Activated T-cell treated with anti-CD3 and anti-CD28 coated beads, Interleukin-2, amount 50 U/mL, for 48 hours (primary cell): Measurements from ENCODE around the gene HRH2.
"Not testable (repeated sequence)": the region's sequence is repeated elsewhere in the genome, so short reads cannot be mapped to it uniquely, and the experiment has no call there.

Experiments
- DNase-seq, 2 experiments: peaks; one replicate each; pipeline ENCODE4 v3.0.0-alpha.2; 2020

The HRH2 gene

GRCh38 chr5:175657593-175658271, at the start of gene HRH2:
Gene HRH2 (plus strand): TSS chr5:175658071. CDS start chr5:175683234, 25,163 bp downstream.
- DNase-seq: peak; percentile 62 to 75

GRCh38 chr5:175609526-175609925, 48.3 kb upstream of the HRH2 start:
- DNase-seq: peak; percentile 56 to 64

- DNase-seq: no peak
Measured at GRCh38 chr5:175610381-175610780, 47.5 kb upstream of the HRH2 start.

- no peak for DNase-seq
Measured at GRCh38 chr5:175610898-175611297, 47.0 kb upstream of the HRH2 start.

GRCh38 chr5:175614223-175614815, 43.6 kb upstream of the HRH2 start:
- no peak for DNase-seq

- DNase-seq: no peak
Measured at GRCh38 chr5:175614861-175615260, 43.0 kb upstream of the HRH2 start.

GRCh38 chr5:175616083-175616482, 41.8 kb upstream of the HRH2 start:
- DNase-seq: peak in 1 of 2 experiments; percentile 45

- DNase-seq: not testable (repeated sequence)
Measured at GRCh38 chr5:175616527-175616926, 41.3 kb upstream of the HRH2 start.

- DNase-seq: peak in 1 of 2 experiments; percentile 33
Measured at GRCh38 chr5:175617447-175617846, 40.4 kb upstream of the HRH2 start.

GRCh38 chr5:175620527-175620926, 37.3 kb upstream of the HRH2 start:
- DNase-seq: no peak

- DNase-seq: no peak
Measured at GRCh38 chr5:175621971-175622370, 35.9 kb upstream of the HRH2 start.

GRCh38 chr5:175623088-175623487, 34.8 kb upstream of the HRH2 start:
- no peak for DNase-seq

GRCh38 chr5:175624316-175624715, 33.6 kb upstream of the HRH2 start:
- DNase-seq: no peak

- no peak for DNase-seq
Measured at GRCh38 chr5:175627005-175627404, 30.9 kb upstream of the HRH2 start.

GRCh38 chr5:175627739-175628138, 30.1 kb upstream of the HRH2 start:
- DNase-seq: no peak

GRCh38 chr5:175628668-175629067, 29.2 kb upstream of the HRH2 start:
- no peak for DNase-seq

GRCh38 chr5:175629261-175629660, 28.6 kb upstream of the HRH2 start:
- DNase-seq: no peak

GRCh38 chr5:175629793-175630192, 28.1 kb upstream of the HRH2 start:
- no peak for DNase-seq

- DNase-seq: no peak
Measured at GRCh38 chr5:175635854-175636584, 21.9 kb upstream of the HRH2 start.

GRCh38 chr5:175638305-175638704, 19.6 kb upstream of the HRH2 start:
- DNase-seq: no peak

- no peak for DNase-seq
Measured at GRCh38 chr5:175640106-175640775, 17.6 kb upstream of the HRH2 start.

- DNase-seq: peak; percentile 31 to 37
Measured at GRCh38 chr5:175642998-175643397, 14.9 kb upstream of the HRH2 start.

- DNase-seq: no peak
Measured at GRCh38 chr5:175646251-175646650, 11.6 kb upstream of the HRH2 start.
